ENCODE results near the gene OR5AK2.
"Not testable (repeated sequence)": the region's sequence is repeated elsewhere in the genome, so short reads cannot be mapped to it uniquely, and the experiment has no call there.

The OR5AK2 gene, protein sequence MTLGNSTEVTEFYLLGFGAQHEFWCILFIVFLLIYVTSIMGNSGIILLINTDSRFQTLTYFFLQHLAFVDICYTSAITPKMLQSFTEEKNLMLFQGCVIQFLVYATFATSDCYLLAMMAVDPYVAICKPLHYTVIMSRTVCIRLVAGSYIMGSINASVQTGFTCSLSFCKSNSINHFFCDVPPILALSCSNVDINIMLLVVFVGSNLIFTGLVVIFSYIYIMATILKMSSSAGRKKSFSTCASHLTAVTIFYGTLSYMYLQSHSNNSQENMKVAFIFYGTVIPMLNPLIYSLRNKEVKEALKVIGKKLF

DNA sequence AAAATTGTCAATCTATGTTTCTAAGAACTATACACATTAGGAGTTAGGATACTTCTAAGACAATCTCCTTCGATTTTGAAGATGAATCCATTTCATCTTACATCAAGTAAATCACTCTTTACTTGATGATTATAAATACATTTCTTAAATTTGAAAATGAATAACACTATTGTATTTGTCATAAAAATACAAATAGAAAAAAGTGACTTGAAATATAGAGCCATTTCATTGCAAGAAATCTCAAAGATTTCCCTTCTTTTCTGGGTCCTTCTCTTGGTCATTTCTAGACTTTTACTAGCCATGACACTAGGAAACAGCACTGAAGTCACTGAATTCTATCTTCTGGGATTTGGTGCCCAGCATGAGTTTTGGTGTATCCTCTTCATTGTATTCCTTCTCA is at the start of gene OR5AK2:
Gene OR5AK2, plus strand, starts transcription at position 301 of the 400 bp plus-strand sequence. Its CDS starts 0 bp downstream, at position 301.
- Mint-ChIP-seq H3K27me3 (no peaks in the 10 kb centered on the region), H3K27ac (no peak within 1 kb of the TSS), H3K9me3 (peaks cover 10% of the 10 kb centered on the region), H3K4me3 (no peak within 1 kb of the TSS), H3K36me3 (no peaks in the 10 kb centered on the region), H3K4me1 (no peaks in the 10 kb centered on the region)
- no peak for ATAC-seq

DNA sequence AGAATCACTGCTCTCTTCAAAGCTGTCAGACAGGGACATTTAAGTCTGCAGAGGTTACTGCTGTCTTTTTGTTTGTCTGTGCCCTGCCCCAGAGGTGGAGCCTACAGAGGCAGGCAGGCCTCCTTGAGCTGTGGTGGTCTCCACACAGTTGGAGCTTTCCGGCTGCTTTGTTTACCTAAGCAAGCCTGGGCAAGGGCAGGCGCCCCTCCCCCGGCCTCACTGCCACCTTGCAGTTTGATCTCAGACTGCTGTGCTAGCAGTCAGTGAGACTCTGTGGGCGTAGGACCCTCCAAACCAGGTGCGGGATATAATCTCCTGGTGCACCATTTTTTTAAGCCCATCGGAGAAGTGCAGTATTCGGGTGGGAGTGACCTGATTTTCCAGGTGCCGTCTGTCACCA is 43.2 kb upstream of the OR5AK2 start:
- not testable (repeated sequence) for ATAC-seq, H3K27ac Mint-ChIP-seq, H3K9me3 Mint-ChIP-seq, H3K27me3 Mint-ChIP-seq, H3K4me3 Mint-ChIP-seq, H3K4me1 Mint-ChIP-seq, H3K36me3 Mint-ChIP-seq

DNA sequence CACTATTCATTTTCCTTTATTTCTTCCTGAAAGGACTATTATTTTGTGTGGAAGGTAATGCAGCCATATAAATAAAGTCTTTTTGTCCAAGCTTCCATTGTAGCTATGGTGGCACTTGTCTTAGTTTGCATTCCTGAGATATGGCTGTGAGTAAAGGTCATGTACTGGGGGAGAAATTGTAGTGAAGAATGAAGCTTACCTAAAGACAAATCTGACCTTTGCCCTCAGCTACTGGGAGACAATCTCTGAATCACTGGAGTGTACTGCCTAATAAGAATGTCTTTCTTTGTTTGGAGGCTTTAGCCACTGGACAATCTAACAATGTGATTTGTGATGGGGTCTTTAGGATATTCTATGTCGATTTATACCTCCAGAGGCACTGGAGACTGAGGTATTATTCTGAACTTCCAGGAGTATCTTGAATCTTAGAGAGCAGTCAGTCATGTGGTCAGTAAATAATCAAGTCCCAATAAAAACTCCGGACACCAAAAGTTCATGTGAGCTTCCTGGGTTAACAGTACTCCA is 39.7 kb upstream of the OR5AK2 start:
- no peaks in the 10 kb centered on the region for H3K36me3 Mint-ChIP-seq
- H3K4me1 Mint-ChIP-seq = no peaks in the 10 kb centered on the region
- no peak overlapping the region for H3K4me3 Mint-ChIP-seq
- peaks cover 11% of the 10 kb centered on the region for H3K9me3 Mint-ChIP-seq
- ATAC-seq = no peak
- no peaks in the 10 kb centered on the region for H3K27me3 Mint-ChIP-seq
- no peak overlapping the region for H3K27ac Mint-ChIP-seq

DNA sequence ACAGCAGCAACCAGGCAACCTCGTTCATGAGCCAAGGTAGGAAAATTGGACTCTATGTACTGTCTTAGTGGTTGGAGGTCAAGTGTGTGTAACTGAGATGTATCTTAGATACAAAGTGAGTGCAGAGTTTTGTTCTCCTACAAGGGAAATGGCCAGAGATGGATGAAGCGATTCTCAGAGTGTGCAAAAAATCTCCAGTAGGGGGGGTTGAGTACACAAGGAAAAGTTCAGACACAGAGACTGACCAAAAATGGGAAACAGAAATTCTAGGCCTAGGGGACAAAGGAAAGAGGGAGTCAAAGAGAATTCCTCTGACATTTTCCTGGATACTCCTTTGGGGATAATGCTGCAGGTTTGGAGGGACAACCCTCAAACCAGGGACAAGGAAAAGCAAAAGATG is 38.2 kb upstream of the OR5AK2 start:
- Mint-ChIP-seq H3K4me3 (no peak overlapping the region), H3K27me3 (no peaks in the 10 kb centered on the region), H3K9me3 (peaks cover 17% of the 10 kb centered on the region), H3K4me1 (no peaks in the 10 kb centered on the region), H3K27ac (no peak overlapping the region), H3K36me3 (no peaks in the 10 kb centered on the region)
- ATAC-seq = no peak

DNA sequence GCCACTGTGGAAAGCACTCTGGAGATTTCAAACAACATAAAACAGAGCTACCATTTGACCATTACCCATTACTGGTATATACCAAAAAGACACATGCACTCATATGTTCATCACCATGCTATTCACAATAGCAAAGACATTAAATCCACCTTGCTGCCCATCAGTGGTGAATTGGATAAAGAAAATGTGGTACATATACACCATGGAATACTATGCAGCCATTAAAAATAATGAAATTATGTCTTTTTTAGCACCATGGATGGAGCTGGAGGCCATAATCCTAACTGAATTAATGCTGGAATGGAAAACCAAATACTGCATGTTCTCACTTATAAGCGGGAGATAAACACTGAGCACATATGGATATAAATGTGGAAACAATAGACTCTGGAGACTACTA is 34.8 kb upstream of the OR5AK2 start:
- H3K9me3 Mint-ChIP-seq = peaks cover 17% of the 10 kb centered on the region
- H3K36me3 Mint-ChIP-seq, H3K27me3 Mint-ChIP-seq, H3K27ac Mint-ChIP-seq, H3K4me3 Mint-ChIP-seq, ATAC-seq, H3K4me1 Mint-ChIP-seq: not testable (repeated sequence)

DNA sequence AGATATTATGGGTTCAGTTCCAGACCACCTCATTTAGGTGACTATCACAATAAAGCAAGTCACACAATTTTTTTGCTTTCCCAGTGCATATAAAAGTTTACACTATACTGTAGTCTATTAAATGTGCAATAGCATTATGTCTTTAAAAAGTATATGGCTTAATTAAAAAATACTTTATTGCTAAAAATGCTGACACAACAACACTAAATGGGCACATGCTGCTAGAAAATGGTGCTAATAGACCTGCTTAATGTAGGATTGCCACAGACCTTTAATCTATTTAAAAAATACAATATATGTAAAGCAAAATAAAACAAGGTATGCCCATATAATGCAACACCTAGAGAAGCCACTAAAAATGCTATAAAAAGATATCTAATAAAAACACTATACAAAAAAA is 27.1 kb upstream of the OR5AK2 start:
- Mint-ChIP-seq H3K27ac (no peak overlapping the region), H3K4me1 (no peaks in the 10 kb centered on the region), H3K9me3 (peaks cover 7% of the 10 kb centered on the region), H3K36me3 (no peaks in the 10 kb centered on the region), H3K4me3 (no peak overlapping the region), H3K27me3 (no peaks in the 10 kb centered on the region)
- no peak for ATAC-seq

DNA sequence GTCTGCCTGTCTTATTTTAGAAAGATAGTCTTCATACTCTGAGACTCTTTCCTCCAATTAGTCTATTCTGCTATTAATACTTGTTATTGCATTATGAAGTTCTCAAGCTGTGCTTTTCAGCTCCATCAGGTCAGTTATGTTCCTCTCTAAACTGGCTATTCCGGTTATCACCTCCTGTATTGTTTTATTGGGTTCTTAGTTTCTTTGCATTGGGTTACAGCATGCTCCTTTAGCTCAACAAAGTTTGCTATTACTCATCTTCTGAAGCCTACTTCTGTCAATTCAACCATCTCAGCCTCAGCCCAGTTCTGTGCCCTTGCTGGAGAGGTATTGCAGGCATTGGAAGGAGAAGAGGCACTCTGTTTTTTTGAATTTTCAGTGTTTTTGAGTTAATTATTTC is 21.0 kb upstream of the OR5AK2 start:
- Mint-ChIP-seq H3K27ac (no peak overlapping the region), H3K36me3 (no peaks in the 10 kb centered on the region), H3K4me3 (no peak overlapping the region), H3K9me3 (peaks cover 14% of the 10 kb centered on the region), H3K4me1 (no peaks in the 10 kb centered on the region), H3K27me3 (no peaks in the 10 kb centered on the region)
- no peak for ATAC-seq

DNA sequence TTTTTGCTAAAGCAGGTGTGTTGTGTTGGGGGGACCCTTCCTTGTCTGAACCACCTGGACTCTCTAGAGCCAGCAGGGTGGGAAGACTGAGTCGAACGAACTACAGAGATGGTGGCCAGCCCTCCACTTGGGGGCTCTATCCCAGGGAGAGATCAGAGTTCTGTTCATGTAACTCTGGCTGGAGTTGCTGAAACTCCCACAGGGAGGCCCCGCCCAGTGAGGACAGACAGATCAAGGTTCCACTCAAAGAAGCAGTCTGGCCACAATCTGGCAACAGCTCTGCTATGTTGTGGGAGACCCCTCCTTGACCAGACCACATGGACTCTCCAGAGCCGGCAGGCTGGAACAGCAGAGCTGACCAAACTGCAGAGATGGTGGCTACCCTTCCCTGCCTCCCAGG is 20.2 kb upstream of the OR5AK2 start:
- no peak overlapping the region for H3K4me3 Mint-ChIP-seq
- H3K27ac Mint-ChIP-seq = no peak overlapping the region
- no peaks in the 10 kb centered on the region for H3K4me1 Mint-ChIP-seq
- H3K36me3 Mint-ChIP-seq = no peaks in the 10 kb centered on the region
- no peaks in the 10 kb centered on the region for H3K27me3 Mint-ChIP-seq
- ATAC-seq = no peak
- peaks cover 16% of the 10 kb centered on the region for H3K9me3 Mint-ChIP-seq

DNA sequence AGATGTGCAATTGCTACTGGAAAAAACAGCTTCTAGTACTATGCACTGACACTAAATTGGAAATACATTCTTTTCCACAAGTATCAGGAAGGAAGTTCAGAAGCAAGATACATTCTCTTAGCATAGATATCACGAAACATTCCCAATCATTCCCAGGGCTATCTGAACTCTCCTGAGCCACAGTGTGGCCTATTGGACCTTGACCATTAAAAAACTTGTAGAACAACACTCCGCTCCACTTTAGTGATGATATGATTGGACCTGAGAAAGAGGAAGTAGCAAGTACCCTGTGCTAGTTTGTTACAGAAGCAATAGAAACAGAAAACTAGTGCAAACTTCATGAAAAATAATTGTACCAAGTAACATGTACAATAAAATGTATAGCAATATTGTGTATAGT is 11.4 kb upstream of the OR5AK2 start:
- Mint-ChIP-seq H3K27me3 (no peaks in the 10 kb centered on the region), H3K36me3 (no peaks in the 10 kb centered on the region), H3K27ac (no peak overlapping the region), H3K4me1 (no peaks in the 10 kb centered on the region), H3K9me3 (peaks cover 7% of the 10 kb centered on the region), H3K4me3 (no peak overlapping the region)
- ATAC-seq = no peak

DNA sequence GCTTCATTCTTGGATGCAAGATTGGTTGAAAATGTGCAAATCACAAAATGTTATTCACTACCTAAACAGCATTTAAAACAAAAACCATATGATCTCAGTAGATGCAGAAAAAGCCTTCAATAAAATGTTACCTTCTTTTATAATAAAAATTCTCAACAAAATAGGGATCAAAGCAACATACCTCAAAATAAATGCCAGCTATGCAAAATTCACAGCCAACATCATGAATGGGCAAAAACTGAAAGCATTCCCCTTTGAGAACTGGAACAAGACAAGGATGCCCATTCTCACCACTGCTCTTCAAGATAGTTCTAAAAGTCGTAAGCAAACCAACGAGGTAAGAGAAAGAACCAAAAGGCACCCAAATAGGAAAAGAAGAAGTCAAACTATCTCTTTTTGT is 2.0 kb downstream of the OR5AK2 start:
- H3K27ac Mint-ChIP-seq = no peak overlapping the region
- no peaks in the 10 kb centered on the region for H3K4me1 Mint-ChIP-seq
- no peak for ATAC-seq
- no peak overlapping the region for H3K4me3 Mint-ChIP-seq
- no peaks in the 10 kb centered on the region for H3K27me3 Mint-ChIP-seq
- H3K9me3 Mint-ChIP-seq = peaks cover 19% of the 10 kb centered on the region
- H3K36me3 Mint-ChIP-seq = no peaks in the 10 kb centered on the region

DNA sequence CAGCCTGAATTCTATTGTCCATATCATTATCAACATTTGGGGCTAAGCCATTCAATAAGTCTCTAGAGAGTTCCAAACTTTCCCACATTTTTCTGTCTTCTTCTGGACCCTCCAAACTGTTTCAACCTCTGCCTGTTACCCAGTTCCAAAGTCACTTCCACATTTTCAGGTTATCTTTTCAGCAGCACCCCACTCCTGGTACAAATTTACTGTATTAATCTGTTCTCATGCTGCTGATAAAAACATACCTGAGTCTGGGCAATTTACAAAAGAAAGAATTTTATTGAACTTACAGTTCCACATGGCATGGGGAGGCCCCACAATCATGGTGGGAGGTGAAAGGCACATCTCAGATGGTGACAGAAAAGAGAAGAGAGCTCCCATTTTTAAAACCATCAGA is 5.8 kb downstream of the OR5AK2 start:
- Mint-ChIP-seq H3K36me3 (no peaks in the 10 kb centered on the region), H3K27ac (no peak overlapping the region), H3K27me3 (no peaks in the 10 kb centered on the region), H3K4me1 (no peaks in the 10 kb centered on the region), H3K4me3 (no peak overlapping the region), H3K9me3 (peaks cover 22% of the 10 kb centered on the region)
- no peak for ATAC-seq

DNA sequence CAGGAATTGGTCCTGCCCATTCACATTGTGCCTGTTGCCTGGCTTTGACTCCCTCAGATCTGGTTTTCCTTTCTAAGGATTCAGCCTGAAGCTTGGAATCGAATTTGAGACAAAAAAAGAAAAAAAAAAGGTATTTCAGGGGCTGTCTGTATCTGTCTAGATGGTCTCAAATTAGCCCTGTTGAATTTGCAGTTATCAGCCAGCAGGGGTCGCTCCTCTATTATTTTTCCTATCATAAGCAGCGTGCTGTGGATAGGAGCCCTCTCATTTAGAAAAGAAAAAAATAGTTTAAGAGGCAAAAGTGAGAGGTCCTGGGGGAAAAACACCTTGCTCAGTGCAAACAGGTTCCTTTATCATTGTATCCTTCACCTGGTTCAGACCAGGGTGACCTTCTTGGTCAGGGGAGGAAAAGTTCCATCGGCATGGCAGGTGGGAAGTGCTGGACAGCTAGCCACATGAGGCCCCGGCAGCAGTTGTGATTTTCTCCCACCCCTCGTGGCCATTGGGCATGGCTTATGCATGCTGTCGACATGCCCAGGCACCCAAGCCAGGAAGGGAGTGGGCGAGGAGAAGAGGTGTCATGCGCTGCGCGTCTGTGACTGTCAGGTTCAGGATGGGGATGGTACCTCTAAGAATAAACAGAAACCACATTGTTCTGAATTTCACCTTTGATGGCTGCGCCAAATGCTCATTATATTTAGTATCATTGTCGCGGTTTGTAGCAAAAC is 13.1 kb downstream of the OR5AK2 start:
- Mint-ChIP-seq H3K36me3 (no peaks in the 10 kb centered on the region), H3K4me1 (no peaks in the 10 kb centered on the region), H3K4me3 (no peak overlapping the region), H3K27ac (no peak overlapping the region), H3K27me3 (no peaks in the 10 kb centered on the region), H3K9me3 (peaks cover 7% of the 10 kb centered on the region)
- ATAC-seq = no peak

DNA sequence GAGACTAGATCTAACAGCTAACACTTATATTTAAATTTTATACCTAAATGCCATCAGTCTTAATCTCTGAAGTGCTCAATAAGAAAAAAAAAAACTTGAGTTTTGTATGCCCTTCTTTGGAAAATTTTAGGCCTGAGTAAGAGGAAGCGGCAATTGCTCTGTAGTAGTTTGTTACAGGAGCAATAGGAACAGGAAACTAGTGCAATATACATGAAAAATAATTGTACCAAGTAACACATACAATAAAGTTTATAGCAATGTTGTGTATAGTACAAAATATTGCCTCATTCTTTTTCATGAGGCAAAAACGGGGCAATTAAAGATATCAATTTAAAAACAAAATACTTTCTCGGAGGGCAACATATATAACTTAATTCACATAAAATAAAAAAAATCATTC is 19.7 kb downstream of the OR5AK2 start:
- ATAC-seq = no peak
- Mint-ChIP-seq H3K27me3 (no peaks in the 10 kb centered on the region), H3K4me3 (no peak overlapping the region), H3K9me3 (peaks cover 8% of the 10 kb centered on the region), H3K36me3 (no peaks in the 10 kb centered on the region), H3K27ac (no peak overlapping the region), H3K4me1 (no peaks in the 10 kb centered on the region)

DNA sequence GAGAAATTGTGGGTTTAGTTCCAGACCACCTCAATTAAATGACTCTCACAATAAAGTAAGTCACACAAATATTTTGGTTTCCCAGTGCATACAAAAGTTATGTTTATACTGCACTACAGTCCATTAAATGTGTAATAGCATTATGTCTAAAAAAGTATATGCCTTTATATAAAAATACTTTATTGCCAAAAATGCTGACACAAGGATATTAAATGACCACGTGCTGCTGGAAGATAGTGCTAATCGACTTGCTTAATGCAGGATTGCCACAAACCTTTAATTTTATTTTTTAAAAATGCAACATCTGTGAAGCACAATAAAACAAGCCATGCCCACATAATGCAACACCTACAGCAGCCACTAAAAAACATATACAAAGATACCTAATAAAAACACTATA is 27.0 kb downstream of the OR5AK2 start:
- H3K4me1 Mint-ChIP-seq = no peaks in the 10 kb centered on the region
- ATAC-seq = no peak

DNA sequence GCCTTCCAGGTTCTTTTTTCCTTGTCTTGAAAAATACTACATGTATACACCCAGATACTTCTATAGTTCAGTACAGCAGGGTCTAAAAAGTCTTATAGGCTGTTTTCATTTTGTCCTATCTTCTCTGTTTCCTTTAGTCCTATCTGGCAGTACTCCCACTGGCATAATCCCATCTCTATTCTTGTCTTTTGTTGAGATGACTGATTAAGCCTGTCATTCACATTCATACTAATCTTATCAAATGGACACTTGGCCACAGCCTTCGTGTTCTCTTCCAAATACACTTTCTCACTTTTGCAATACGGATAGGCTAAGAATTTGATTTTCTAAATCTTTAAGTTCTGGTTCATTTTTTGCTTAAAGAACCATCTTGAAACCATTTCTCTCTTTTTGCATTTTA is 42.8 kb downstream of the OR5AK2 start:
- H3K9me3 Mint-ChIP-seq = peaks cover 3% of the 10 kb centered on the region
- H3K27ac Mint-ChIP-seq = no peak overlapping the region
- no peaks in the 10 kb centered on the region for H3K36me3 Mint-ChIP-seq
- no peaks in the 10 kb centered on the region for H3K4me1 Mint-ChIP-seq
- H3K27me3 Mint-ChIP-seq = no peaks in the 10 kb centered on the region
- H3K4me3 Mint-ChIP-seq = no peak overlapping the region
- ATAC-seq = no peak

More for the DNA sequence above, 27.0 kb downstream of the OR5AK2 start:
- Mint-ChIP-seq H3K36me3 (no peaks in the 10 kb centered on the region), H3K4me3 (no peak overlapping the region), H3K27me3 (no peaks in the 10 kb centered on the region), H3K9me3 (peaks cover 4% of the 10 kb centered on the region), H3K27ac (no peak overlapping the region)

Data from stimulated activated memory B cell treated with anti-CD40 and anti-IgM and Interleukin-4, amounts not matched to agents 10 μg/mL and 1 μg/mL and 100 μg/mL, for 72 hours (primary cell).